HEK293 (cell line): ENCODE measurements around the gene PLCB1.

ENCODE experiments used
- AEBP2 ChIP-seq: fragments of 450-650 bp; formaldehyde crosslinking; IDR thresholded peaks from 2 replicates; pipeline ENCODE4 v1.5.1; 2016; ENCODE audit warnings: missing biosample characterization, missing genetic modification characterization, borderline replicate concordance
- CTCF ChIP-seq: fragments of 450-650 bp; formaldehyde crosslinking; IDR thresholded peaks from 2 replicates; pipeline ENCODE4 v1.5.1; 2016; ENCODE audit warnings: missing biosample characterization, missing genetic modification characterization
- ELK4 ChIP-seq: IDR thresholded peaks from 2 replicates; pipeline ENCODE4 v1.6.1; 2011; ENCODE audit warnings: mild to moderate bottlenecking, low read depth, low read length, borderline replicate concordance
- PBX3 ChIP-seq: sonication (generic); formaldehyde crosslinking; IDR thresholded peaks from 2 replicates; pipeline ENCODE4 v1.8.1; 2022; ENCODE audit warnings: mild to moderate bottlenecking, moderate library complexity, missing genetic modification reagents
- RBAK ChIP-seq: fragments of 450-650 bp; formaldehyde crosslinking; IDR thresholded peaks from 2 replicates; pipeline ENCODE4 v1.5.1; 2016; ENCODE audit warnings: missing biosample characterization, missing genetic modification characterization
- SP2 ChIP-seq: fragments of 450-650 bp; formaldehyde crosslinking; IDR thresholded peaks from 2 replicates; pipeline ENCODE4 v1.5.1; 2016; ENCODE audit warnings: missing biosample characterization, missing genetic modification characterization
- YY1 ChIP-seq: fragments of 450-650 bp; formaldehyde crosslinking; IDR thresholded peaks from 2 replicates; pipeline ENCODE4 v1.5.1; 2018; ENCODE audit warnings: missing biosample characterization, missing genetic modification characterization
- ZBTB26 ChIP-seq: fragments of 450-650 bp; formaldehyde crosslinking; optimal IDR thresholded peaks from 2 replicates; pipeline ENCODE3; 2016; ENCODE audit warnings: missing biosample characterization, mild to moderate bottlenecking, missing genetic modification characterization
- ZNF157 ChIP-seq: fragments of 450-650 bp; formaldehyde crosslinking; IDR thresholded peaks from 2 replicates; pipeline ENCODE4 v1.5.1; 2016; ENCODE audit warnings: missing biosample characterization, missing genetic modification characterization
- ZNF324 ChIP-seq: fragments of 450-650 bp; formaldehyde crosslinking; IDR thresholded peaks from 2 replicates; pipeline ENCODE4 v1.5.1; 2016; ENCODE audit warnings: missing biosample characterization, missing genetic modification characterization
- ZNF510 ChIP-seq: fragments of 450-650 bp; formaldehyde crosslinking; IDR thresholded peaks from 2 replicates; pipeline ENCODE4 v1.5.1; 2018; ENCODE audit warnings: mild to moderate bottlenecking, missing genetic modification characterization, missing biosample characterization; ENCODE audit not compliant: insufficient replicate concordance
- ZNF704 ChIP-seq: fragments of 450-650 bp; formaldehyde crosslinking; IDR thresholded peaks from 2 replicates; pipeline ENCODE4 v1.5.1; 2016; ENCODE audit warnings: missing biosample characterization, missing genetic modification characterization
- ZSCAN16 ChIP-seq: fragments of 450-650 bp; formaldehyde crosslinking; IDR thresholded peaks from 2 replicates; pipeline ENCODE4 v1.5.1; 2016; ENCODE audit warnings: missing biosample characterization, missing genetic modification characterization

- TF ChIP-seq CTCF (no peak), YY1 (tag by site-specific recombination) (no peak), AEBP2 (tag by site-specific recombination) (no peak), ZNF157 (tag by site-specific recombination) (no peak), ZSCAN16 (tag by site-specific recombination) (no peak), SP2 (no peak), ZNF324 (no peak), ZBTB26 (no peak), ZNF510 (tag by site-specific recombination) (no peak), RBAK (tag by site-specific recombination) (no peak), PBX3 (no peak), ELK4 (no peak), ZNF704 (tag by site-specific recombination) (no peak)
Measured at GRCh38 chr20:8787090-8787489, 655.0 kb downstream of the PLCB1 start.
